ENCODE data around the gene FST.

Gene FST

GRCh38 chr5:53442961-53443360 is 37.5 kb upstream of the FST start:
- no peaks in the 10 kb centered on the region for H3K36me3 ChIP-seq (replicated peaks; ENCODE audit: low read depth, low read length)

GRCh38 chr5:53445569-53445968 is 34.9 kb upstream of the FST start:
- no peaks in the 10 kb centered on the region for H3K79me2 ChIP-seq (ENCODE audit: low read length)
- H3K27me3 ChIP-seq (ENCODE audit: low read depth, low read length): no peaks in the 10 kb centered on the region
- H2AFZ ChIP-seq (ENCODE audit: low read depth, low read length): no peak overlapping the region
- H3K9ac ChIP-seq (ENCODE audit: low read length): no peak overlapping the region
- no peaks in the 10 kb centered on the region for H4K20me1 ChIP-seq (ENCODE audit: insufficient read depth, low read length)
- peaks cover 2% of the 10 kb centered on the region; the same call in 1 of the 2 replicates for H3K4me1 ChIP-seq (ENCODE audit: low read length)
- no peak overlapping the region for H3K27ac ChIP-seq (ENCODE audit: low read length)
- TF ChIP-seq EZH2phosphoT487 (IDR thresholded peaks at IDR 0.05; ENCODE audit: low read depth): no peak
- TF ChIP-seq CTCF (IDR thresholded peaks at IDR 0.05; ENCODE audit: low read depth, low read length): no peak
- no peak overlapping the region for H3K4me3 ChIP-seq (ENCODE audit: low read length)
- H3K36me3 ChIP-seq (replicated peaks; ENCODE audit: low read depth, low read length): no peaks in the 10 kb centered on the region
- no peaks in the 10 kb centered on the region for H3K9me3 ChIP-seq (ENCODE audit: insufficient read depth, low read length)
- no peak overlapping the region for H3K4me2 ChIP-seq (ENCODE audit: low read length)

More at GRCh38 chr5:53442961-53443360, 37.5 kb upstream of the FST start:
- no peak overlapping the region for H3K4me3 ChIP-seq (ENCODE audit: low read length)
- H3K27me3 ChIP-seq (ENCODE audit: low read depth, low read length): no peaks in the 10 kb centered on the region
- no peaks in the 10 kb centered on the region for H3K9me3 ChIP-seq (ENCODE audit: insufficient read depth, low read length)
- peaks cover 2% of the 10 kb centered on the region; the same call in 1 of the 2 replicates for H3K4me1 ChIP-seq (ENCODE audit: low read length)
- H3K4me2 ChIP-seq (ENCODE audit: low read length): no peak overlapping the region
- H3K27ac ChIP-seq (ENCODE audit: low read length): no peak overlapping the region
- no peak overlapping the region for H3K9ac ChIP-seq (ENCODE audit: low read length)
- H4K20me1 ChIP-seq (ENCODE audit: insufficient read depth, low read length): no peaks in the 10 kb centered on the region
- TF ChIP-seq EZH2phosphoT487 (IDR thresholded peaks at IDR 0.05; ENCODE audit: low read depth) (no peak), CTCF (IDR thresholded peaks at IDR 0.05; ENCODE audit: low read depth, low read length) (no peak)
- no peaks in the 10 kb centered on the region for H3K79me2 ChIP-seq (ENCODE audit: low read length)
- no peak overlapping the region for H2AFZ ChIP-seq (ENCODE audit: low read depth, low read length)

- no peaks in the 10 kb centered on the region for H3K36me3 ChIP-seq (replicated peaks; ENCODE audit: low read depth, low read length)
- H3K4me2 ChIP-seq (ENCODE audit: low read length): no peak overlapping the region
- H4K20me1 ChIP-seq (ENCODE audit: insufficient read depth, low read length): no peaks in the 10 kb centered on the region
- H3K27me3 ChIP-seq (ENCODE audit: low read depth, low read length): no peaks in the 10 kb centered on the region
- H3K27ac ChIP-seq (ENCODE audit: low read length): no peak overlapping the region
- no peaks in the 10 kb centered on the region for H3K9me3 ChIP-seq (ENCODE audit: insufficient read depth, low read length)
- H3K9ac ChIP-seq (ENCODE audit: low read length): no peak overlapping the region
- TF ChIP-seq EZH2phosphoT487 (IDR thresholded peaks at IDR 0.05; ENCODE audit: low read depth): no peak
- no peak for TF ChIP-seq CTCF (IDR thresholded peaks at IDR 0.05; ENCODE audit: low read depth, low read length)
- peaks cover 2% of the 10 kb centered on the region; the same call in 1 of the 2 replicates for H3K4me1 ChIP-seq (ENCODE audit: low read length)
- no peaks in the 10 kb centered on the region for H3K79me2 ChIP-seq (ENCODE audit: low read length)
- no peak overlapping the region for H3K4me3 ChIP-seq (ENCODE audit: low read length)
- H2AFZ ChIP-seq (ENCODE audit: low read depth, low read length): no peak overlapping the region
These were observed 33.5 kb upstream of the FST start for GRCh38 chr5:53446908-53447307.

- no peak overlapping the region for H3K4me3 ChIP-seq (ENCODE audit: low read length)
- H3K79me2 ChIP-seq (ENCODE audit: low read length): no peaks in the 10 kb centered on the region
- no peak for TF ChIP-seq CTCF (IDR thresholded peaks at IDR 0.05; ENCODE audit: low read depth, low read length)
- no peak for TF ChIP-seq EZH2phosphoT487 (IDR thresholded peaks at IDR 0.05; ENCODE audit: low read depth)
- H3K9me3 ChIP-seq (ENCODE audit: insufficient read depth, low read length): no peaks in the 10 kb centered on the region
- no peaks in the 10 kb centered on the region for H3K36me3 ChIP-seq (replicated peaks; ENCODE audit: low read depth, low read length)
- H4K20me1 ChIP-seq (ENCODE audit: insufficient read depth, low read length): no peaks in the 10 kb centered on the region
- no peak overlapping the region for H3K4me2 ChIP-seq (ENCODE audit: low read length)
- no peaks in the 10 kb centered on the region for H3K4me1 ChIP-seq (ENCODE audit: low read length)
- no peak overlapping the region for H2AFZ ChIP-seq (ENCODE audit: low read depth, low read length)
- no peaks in the 10 kb centered on the region for H3K27me3 ChIP-seq (ENCODE audit: low read depth, low read length)
- H3K9ac ChIP-seq (ENCODE audit: low read length): no peak overlapping the region
- no peak overlapping the region for H3K27ac ChIP-seq (ENCODE audit: low read length)
These were observed 31.6 kb upstream of the FST start for GRCh38 chr5:53448851-53449250.

All from OCI-LY3 (cell line).